Trophoblast cell (in vitro differentiated cells and primary cell): ENCODE results near the gene KCNAB1.

Experiments used
- DNase-seq, 2 donors: peaks; one replicate each; pipeline ENCODE4 v3.0.0-alpha.2; 2016
- H2AFZ ChIP-seq: 2 replicates; pipeline ENCODE4 v1.6.1; 2013; ENCODE audit warnings: low read length, moderate library complexity, mild to moderate bottlenecking; ENCODE audit not compliant: insufficient read depth, poor library complexity
- H2AK5ac ChIP-seq: 2 replicates; pipeline ENCODE4 v1.6.1; 2013; ENCODE audit warnings: mild to moderate bottlenecking, low read length
- H2BK120ac ChIP-seq: 2 replicates; pipeline ENCODE4 v1.6.1; 2013; ENCODE audit warnings: low read length, mild to moderate bottlenecking, moderate library complexity; ENCODE audit not compliant: insufficient read depth, poor library complexity
- H2BK12ac ChIP-seq: 2 replicates; pipeline ENCODE4 v1.6.1; 2013; ENCODE audit warnings: mild to moderate bottlenecking, low read length, moderate library complexity
- H2BK5ac ChIP-seq: 2 replicates; pipeline ENCODE4 v1.6.1; 2013; ENCODE audit warnings: low read length, low read depth, moderate library complexity, mild to moderate bottlenecking; ENCODE audit not compliant: poor library complexity
- H3K14ac ChIP-seq: 2 replicates; pipeline ENCODE4 v1.6.1; 2013; ENCODE audit warnings: mild to moderate bottlenecking, low read length
- H3K18ac ChIP-seq: 2 replicates; pipeline ENCODE4 v1.6.1; 2013; ENCODE audit warnings: mild to moderate bottlenecking, low read length
- H3K23ac ChIP-seq: 2 replicates; pipeline ENCODE4 v1.6.1; 2013; ENCODE audit warnings: low read length
- H3K27ac ChIP-seq: 2 replicates; pipeline ENCODE4 v1.5.1; 2013; ENCODE audit warnings: low read depth, mild to moderate bottlenecking, inconsistent platforms, low read length, moderate library complexity
- H3K27me3 ChIP-seq: 2 replicates; pipeline ENCODE4 v1.6.1; 2013; ENCODE audit warnings: inconsistent platforms, mild to moderate bottlenecking, low read length, moderate library complexity; ENCODE audit not compliant: insufficient read depth
- H3K36me3 ChIP-seq, 2 experiments: 1 replicate in 1 of 2; 2 replicates in 1 of 2; pipeline ENCODE4 v1.6.1; 2013; ENCODE audit warnings: low read length in 2 of 2, mild to moderate bottlenecking in 2 of 2, moderate library complexity in 1 of 2; ENCODE audit not compliant: insufficient read depth in 2 of 2, control insufficient read depth in 1 of 2
- H3K4ac ChIP-seq: 2 replicates; pipeline ENCODE4 v1.6.1; 2013; ENCODE audit warnings: low read depth, mild to moderate bottlenecking, low read length, moderate library complexity
- H3K4me1 ChIP-seq, 2 experiments: 1 replicate in 1 of 2; 2 replicates in 1 of 2; pipeline ENCODE4 v1.6.1; 2013; ENCODE audit warnings: low read length in 2 of 2, mild to moderate bottlenecking in 2 of 2, moderate library complexity in 1 of 2; ENCODE audit not compliant: insufficient read depth in 2 of 2, control insufficient read depth in 1 of 2
- H3K4me2 ChIP-seq: 2 replicates; pipeline ENCODE4 v1.6.1; 2013; ENCODE audit warnings: inconsistent platforms, mild to moderate bottlenecking, low read length, moderate library complexity
- H3K4me3 ChIP-seq: 2 replicates; pipeline ENCODE4 v1.5.1; 2013; ENCODE audit warnings: mild to moderate bottlenecking, low read depth, low read length, inconsistent platforms
- H3K79me1 ChIP-seq: one replicate; pipeline ENCODE4 v1.6.1; 2013; ENCODE audit warnings: low read length
- H3K79me2 ChIP-seq: 2 replicates; pipeline ENCODE4 v1.6.1; 2013; ENCODE audit warnings: low read length, mild to moderate bottlenecking; ENCODE audit not compliant: control insufficient read depth, insufficient read depth, poor library complexity
- H3K9ac ChIP-seq: 2 replicates; pipeline ENCODE4 v1.6.1; 2013; ENCODE audit warnings: mild to moderate bottlenecking, low read length
- H3K9me3 ChIP-seq: 2 replicates; pipeline ENCODE4 v1.6.1; 2013; ENCODE audit warnings: low read depth, mild to moderate bottlenecking, control low read depth, inconsistent platforms, low read length; ENCODE audit not compliant: insufficient read depth
- H4K12ac ChIP-seq: 2 replicates; pipeline ENCODE4 v1.6.1; 2013; ENCODE audit warnings: low read depth, mild to moderate bottlenecking, low read length, moderate library complexity
- H4K8ac ChIP-seq: 2 replicates; pipeline ENCODE4 v1.6.1; 2013; ENCODE audit warnings: low read depth, mild to moderate bottlenecking, low read length, moderate library complexity
- H4K91ac ChIP-seq: one replicate; pipeline ENCODE4 v1.6.1; 2013; ENCODE audit warnings: low read depth, mild to moderate bottlenecking, low read length, moderate library complexity
- WGBS: extraction: QIAGEN DNeasy Blood & Tissue Kit; methylation state at CpG from one replicate; pipeline ENCODE4 v1.1.7; 2013; ENCODE audit warnings: missing lambda C conversion rate; ENCODE audit not compliant: insufficient read length, insufficient coverage; ENCODE audit errors: extremely low coverage; 5-methylcytosine and 5-hydroxymethylcytosine counted together

KCNAB1 gene

GRCh38 chr3:156539802-156540201 lies 419.4 kb downstream of the KCNAB1 start:
- Histone ChIP-seq H3K27me3 (no peaks in the 10 kb centered on the region), H3K36me3 (peaks cover 8 to 17% of the 10 kb centered on the region in 2 experiments), H4K8ac (no peak overlapping the region), H3K4me2 (no peak overlapping the region), H3K9me3 (no peaks in the 10 kb centered on the region), H3K79me1 (no peaks in the 10 kb centered on the region), H3K23ac (no peak overlapping the region), H2BK12ac (no peak overlapping the region), H3K4me3 (no peak overlapping the region), H3K79me2 (no peaks in the 10 kb centered on the region), H2BK5ac (no peak overlapping the region), H3K4me1 (peaks cover 3 to 5% of the 10 kb centered on the region in 2 experiments), H3K14ac (no peak overlapping the region), H2BK120ac (no peak overlapping the region), H3K27ac (no peak overlapping the region), H3K4ac (no peak overlapping the region), H2AFZ (no peak overlapping the region), H4K12ac (no peak overlapping the region), H3K18ac (no peak overlapping the region), H4K91ac (no peak overlapping the region), H2AK5ac (no peak overlapping the region), H3K9ac (no peak overlapping the region)
- WGBS: no CpG with 5 or more reads among the region's 1 CpG
- DNase-seq: no peak

- no peak overlapping the region for H2BK12ac ChIP-seq
- H4K12ac ChIP-seq: no peak overlapping the region
- DNase-seq: no peak
- no peaks in the 10 kb centered on the region for H3K4me1 ChIP-seq
- H3K4ac ChIP-seq: no peak overlapping the region
- no peak overlapping the region for H2AK5ac ChIP-seq
- H3K9ac ChIP-seq: no peak overlapping the region
- peaks cover 10 to 24% of the 10 kb centered on the region in 2 experiments for H3K36me3 ChIP-seq
- no peak overlapping the region for H3K4me2 ChIP-seq
- H3K27me3 ChIP-seq: no peaks in the 10 kb centered on the region
- H3K18ac ChIP-seq: no peak overlapping the region
- H2BK5ac ChIP-seq: no peak overlapping the region
- H3K14ac ChIP-seq: no peak overlapping the region
- no CpG with 5 or more reads among the region's 5 CpGs for WGBS
- no peak overlapping the region for H3K4me3 ChIP-seq
- H3K23ac ChIP-seq: no peak overlapping the region
- H4K91ac ChIP-seq: no peak overlapping the region
- H2BK120ac ChIP-seq: no peak overlapping the region
- no peaks in the 10 kb centered on the region for H3K79me2 ChIP-seq
- H4K8ac ChIP-seq: no peak overlapping the region
- H3K79me1 ChIP-seq: no peaks in the 10 kb centered on the region
- H2AFZ ChIP-seq: no peak overlapping the region
- no peaks in the 10 kb centered on the region for H3K9me3 ChIP-seq
- no peak overlapping the region for H3K27ac ChIP-seq
Measured at GRCh38 chr3:156542101-156543042, 422.0 kb downstream of the KCNAB1 start.

GRCh38 chr3:156543043-156543555 lies 422.7 kb downstream of the KCNAB1 start:
- H2BK12ac ChIP-seq: no peak overlapping the region
- WGBS: no CpG with 5 or more reads among the region's 2 CpGs

GRCh38 chr3:156547637-156548036 lies 427.3 kb downstream of the KCNAB1 start:
- no peak overlapping the region for H2BK5ac ChIP-seq
- H3K4me2 ChIP-seq: no peak overlapping the region
- H3K9ac ChIP-seq: no peak overlapping the region
- no peak overlapping the region for H4K8ac ChIP-seq
- H2AFZ ChIP-seq: no peak overlapping the region
- DNase-seq: no peak
- H3K18ac ChIP-seq: no peak overlapping the region
- H3K27ac ChIP-seq: no peak overlapping the region
- peaks cover 7 to 21% of the 10 kb centered on the region in 2 experiments for H3K36me3 ChIP-seq
- H4K91ac ChIP-seq: no peak overlapping the region
- peaks cover 2 to 3% of the 10 kb centered on the region in 2 experiments for H3K4me1 ChIP-seq
- no peaks in the 10 kb centered on the region for H3K9me3 ChIP-seq
- H3K27me3 ChIP-seq: no peaks in the 10 kb centered on the region
- no peak overlapping the region for H3K23ac ChIP-seq
- no peak overlapping the region for H3K4ac ChIP-seq
- no peak overlapping the region for H3K14ac ChIP-seq
- no peak overlapping the region for H2BK120ac ChIP-seq
- no peak overlapping the region for H3K4me3 ChIP-seq
- peaks cover 4% of the 10 kb centered on the region for H3K79me2 ChIP-seq
- no peak overlapping the region for H4K12ac ChIP-seq
- no peak overlapping the region for H2AK5ac ChIP-seq
- WGBS: no CpG with 5 or more reads among the region's 2 CpGs
- H3K79me1 ChIP-seq: peaks cover 2% of the 10 kb centered on the region
- no peak overlapping the region for H2BK12ac ChIP-seq

More at GRCh38 chr3:156543043-156543555, 422.7 kb downstream of the KCNAB1 start:
- Histone ChIP-seq H3K27me3 (no peaks in the 10 kb centered on the region), H3K79me2 (no peaks in the 10 kb centered on the region), H3K9ac (no peak overlapping the region), H3K23ac (no peak overlapping the region), H3K27ac (no peak overlapping the region), H4K12ac (no peak overlapping the region), H3K14ac (no peak overlapping the region), H3K18ac (no peak overlapping the region), H2BK120ac (no peak overlapping the region), H2AFZ (no peak overlapping the region), H3K4me3 (no peak overlapping the region), H3K79me1 (no peaks in the 10 kb centered on the region), H3K4me2 (no peak overlapping the region), H3K4ac (no peak overlapping the region), H2AK5ac (no peak overlapping the region), H3K9me3 (no peaks in the 10 kb centered on the region), H4K8ac (no peak overlapping the region), H3K36me3 (peaks cover 10 to 24% of the 10 kb centered on the region in 2 experiments), H4K91ac (no peak overlapping the region), H3K4me1 (no peaks in the 10 kb centered on the region), H2BK5ac (no peak overlapping the region)
- DNase-seq: no peak
